ENCODE measurements around the gene CAPN10.

The CAPN10 gene

GRCh38 chr2:240573071-240573515 is 13.4 kb upstream of the CAPN10 start:
- no peaks in the 10 kb centered on the region for H3K9me3 ChIP-seq (ENCODE audit: control insufficient read depth, low read length)
- no peaks in the 10 kb centered on the region for H3K27me3 ChIP-seq (ENCODE audit: control insufficient read depth, insufficient read depth, low read length)
- H3K9ac ChIP-seq: no peak overlapping the region
- H3K4me3 ChIP-seq (ENCODE audit: low read depth, low read length): no peak overlapping the region
- H2AFZ ChIP-seq: no peak overlapping the region
- no peak for TF ChIP-seq CTCF (IDR thresholded peaks at IDR 0.05)
- H3K27ac ChIP-seq: no peak overlapping the region
- no peaks in the 10 kb centered on the region for H3K4me1 ChIP-seq
- H3K79me2 ChIP-seq: no peaks in the 10 kb centered on the region
- H3K36me3 ChIP-seq (ENCODE audit: control insufficient read depth, insufficient read depth, low read length): no peaks in the 10 kb centered on the region
- H3K4me2 ChIP-seq (ENCODE audit: low read length): no peak overlapping the region

GRCh38 chr2:240573516-240574385 is 12.8 kb upstream of the CAPN10 start:
- no peaks in the 10 kb centered on the region for H3K79me2 ChIP-seq
- no peak overlapping the region for H3K27ac ChIP-seq
- H3K9ac ChIP-seq: no peak overlapping the region
- H3K27me3 ChIP-seq (ENCODE audit: control insufficient read depth, insufficient read depth, low read length): no peaks in the 10 kb centered on the region
- TF ChIP-seq CTCF (IDR thresholded peaks at IDR 0.05): no peak
- H3K9me3 ChIP-seq (ENCODE audit: control insufficient read depth, low read length): no peaks in the 10 kb centered on the region
- H2AFZ ChIP-seq: no peak overlapping the region
- no peaks in the 10 kb centered on the region for H3K36me3 ChIP-seq (ENCODE audit: control insufficient read depth, insufficient read depth, low read length)
- no peak overlapping the region for H3K4me2 ChIP-seq (ENCODE audit: low read length)
- no peak overlapping the region for H3K4me3 ChIP-seq (ENCODE audit: low read depth, low read length)
- no peaks in the 10 kb centered on the region for H3K4me1 ChIP-seq

- no peaks in the 10 kb centered on the region for H3K27me3 ChIP-seq (ENCODE audit: control insufficient read depth, insufficient read depth, low read length)
- H3K4me1 ChIP-seq: no peaks in the 10 kb centered on the region
- no peak overlapping the region for H2AFZ ChIP-seq
- no peaks in the 10 kb centered on the region for H3K36me3 ChIP-seq (ENCODE audit: control insufficient read depth, insufficient read depth, low read length)
- H3K27ac ChIP-seq: no peak overlapping the region
- H3K79me2 ChIP-seq: no peaks in the 10 kb centered on the region
- no peak overlapping the region for H3K4me2 ChIP-seq (ENCODE audit: low read length)
- H3K4me3 ChIP-seq (ENCODE audit: low read depth, low read length): no peak overlapping the region
- H3K9ac ChIP-seq: no peak overlapping the region
- H3K9me3 ChIP-seq (ENCODE audit: control insufficient read depth, low read length): no peaks in the 10 kb centered on the region
- no peak for TF ChIP-seq CTCF (IDR thresholded peaks at IDR 0.05)
Measured at GRCh38 chr2:240574386-240575100, 12.0 kb upstream of the CAPN10 start.

- no peak overlapping the region for H3K4me2 ChIP-seq (ENCODE audit: low read length)
- no peaks in the 10 kb centered on the region for H3K4me1 ChIP-seq
- no peak overlapping the region for H3K4me3 ChIP-seq (ENCODE audit: low read depth, low read length)
- no peaks in the 10 kb centered on the region for H3K36me3 ChIP-seq (ENCODE audit: control insufficient read depth, insufficient read depth, low read length)
- peaks cover 6% of the 10 kb centered on the region for H3K79me2 ChIP-seq
- TF ChIP-seq CTCF (IDR thresholded peaks at IDR 0.05): no peak
- H3K9me3 ChIP-seq (ENCODE audit: control insufficient read depth, low read length): no peaks in the 10 kb centered on the region
- H3K9ac ChIP-seq: no peak overlapping the region
- no peak overlapping the region for H2AFZ ChIP-seq
- no peaks in the 10 kb centered on the region for H3K27me3 ChIP-seq (ENCODE audit: control insufficient read depth, insufficient read depth, low read length)
- no peak overlapping the region for H3K27ac ChIP-seq
Measured at GRCh38 chr2:240575101-240575965, 11.2 kb upstream of the CAPN10 start.
